Globus pallidus (tissue), 1 donor: ENCODE results near the gene CIROP.

Experiments used
- DNase-seq: peaks from one replicate; pipeline ENCODE4 v3.0.0-alpha.2; 2015; ENCODE audit warnings: low spot score

CIROP gene

DNA sequence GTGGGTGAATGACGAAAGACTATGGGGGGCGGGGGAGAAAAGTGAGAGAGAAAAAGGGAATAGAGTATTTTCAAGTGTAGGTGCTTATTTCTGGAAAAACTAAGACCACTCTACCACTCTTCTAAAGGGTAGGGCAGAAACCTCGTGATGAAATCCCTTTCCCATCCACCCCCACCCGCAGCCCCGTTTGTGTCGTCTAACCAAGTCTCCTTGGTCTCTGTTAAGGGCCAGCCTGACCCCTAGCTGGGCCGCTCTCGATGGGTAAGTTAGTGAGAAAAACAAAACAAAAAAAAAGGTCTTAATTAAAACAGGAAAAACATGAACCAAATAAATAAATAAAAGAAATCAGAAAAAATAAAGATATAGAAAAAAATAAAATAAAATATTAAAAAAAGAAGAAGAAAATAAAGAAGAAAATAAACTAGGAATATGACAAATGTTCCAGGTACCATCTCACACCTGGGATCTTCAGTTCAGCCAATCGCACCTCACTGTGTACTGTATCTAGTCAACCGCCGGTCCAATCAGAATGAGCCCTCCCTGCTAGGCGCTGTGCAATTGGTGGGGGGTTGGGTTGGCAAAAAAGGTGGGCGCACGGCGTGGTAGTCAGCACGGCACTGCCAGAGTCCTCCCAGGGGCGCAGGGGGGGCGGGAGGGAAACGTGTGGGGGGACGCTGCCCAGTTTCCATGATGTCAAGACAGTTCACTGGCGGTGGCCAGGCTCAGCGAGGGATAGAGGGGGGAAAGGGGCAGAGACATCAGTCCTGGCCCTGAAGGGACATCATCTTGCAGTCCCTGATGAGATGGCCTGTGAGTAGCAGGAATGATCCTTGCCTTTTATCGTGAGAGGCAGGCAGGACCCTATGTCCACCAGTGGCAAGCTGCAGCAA, 37.7 kb downstream of the CIROP start:
- no peak for DNase-seq

DNA sequence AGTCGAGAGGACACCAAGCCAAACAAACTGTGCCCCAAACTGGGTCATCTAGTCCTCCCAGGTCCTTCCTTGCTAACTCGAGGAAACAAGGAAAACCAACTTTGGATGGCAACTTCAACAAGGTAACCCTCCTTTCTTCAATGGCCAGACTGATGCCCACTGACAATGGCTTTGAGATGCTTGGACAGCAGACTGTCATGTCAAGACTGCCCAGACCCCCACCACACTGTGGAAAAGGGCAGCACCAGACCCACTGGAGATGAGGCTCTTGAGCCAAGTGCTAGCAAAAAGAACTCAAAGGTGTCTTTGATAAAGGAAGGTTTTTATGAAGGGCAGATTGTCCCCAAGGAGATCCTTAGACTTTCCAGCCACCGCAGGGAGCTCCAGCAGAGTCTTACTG, 38.4 kb downstream of the CIROP start:
- no peak for DNase-seq

GRCh38 chr14:23063601-23064000, 41.2 kb downstream of the CIROP start:
- no peak for DNase-seq

- no peak for DNase-seq
These were observed 42.8 kb downstream of the CIROP start for GRCh38 chr14:23062002-23062401.

DNA sequence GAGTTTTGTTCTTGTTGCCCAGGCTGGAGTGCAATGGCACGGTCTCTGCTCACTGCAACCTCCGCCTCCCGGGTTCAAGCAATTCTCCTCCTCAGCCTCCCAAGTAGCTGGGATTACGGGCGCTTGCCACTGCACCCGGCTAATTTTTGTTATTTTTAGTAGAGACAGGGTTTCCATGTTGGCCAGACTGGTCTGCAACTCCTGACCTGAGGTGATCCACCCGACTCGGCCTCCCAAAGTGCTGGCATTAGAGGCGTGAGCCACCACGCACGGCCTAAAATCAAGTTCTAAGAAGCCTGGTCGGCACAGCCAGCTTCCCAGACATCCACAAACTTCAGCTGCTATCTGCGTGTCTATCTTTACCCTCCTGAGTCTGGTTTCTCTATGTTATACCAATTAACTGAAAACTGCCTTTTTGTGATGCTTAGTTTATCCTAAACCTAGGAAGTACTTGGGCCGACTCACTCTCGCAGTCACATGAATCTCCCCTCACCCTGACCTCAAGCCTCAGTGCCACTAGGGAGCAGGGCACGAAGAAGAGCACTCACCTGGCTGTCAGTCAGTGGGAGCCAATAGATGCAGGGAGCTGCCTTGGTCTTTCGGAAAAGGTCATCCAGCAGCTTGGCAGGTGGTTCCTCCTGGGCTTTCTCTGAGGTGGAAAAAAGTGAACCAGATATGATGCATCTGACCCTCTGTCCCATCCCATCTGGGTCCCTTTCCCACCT, 44.1 kb downstream of the CIROP start:
- DNase-seq = no peak

GRCh38 chr14:23058654-23059504, 45.9 kb downstream of the CIROP start:
- no peak for DNase-seq

- peak; percentile 77 for DNase-seq
These were observed 46.8 kb downstream of the CIROP start for GRCh38 chr14:23057757-23058653.

GRCh38 chr14:23056956-23057756, 47.6 kb downstream of the CIROP start, which contains the start of gene CDH24:
Gene CDH24 (minus strand): TSS chr14:23057520. CDS start chr14:23055733, 1,787 bp downstream.
- DNase-seq = peak; percentile 54

- peak; percentile 57 for DNase-seq
These were observed 48.4 kb downstream of the CIROP start for GRCh38 chr14:23056145-23056955.

GRCh38 chr14:23055621-23056144, 49.1 kb downstream of the CIROP start:
- DNase-seq = peak; percentile 54

GRCh38 chr14:23055147-23055550, 49.6 kb downstream of the CIROP start:
- no peak for DNase-seq

GRCh38 chr14:23054000-23054811, 50.6 kb downstream of the CIROP start:
- DNase-seq = no peak

GRCh38 chr14:23053426-23053825, 51.4 kb downstream of the CIROP start:
- DNase-seq = no peak

- no peak for DNase-seq
These were observed 52.1 kb downstream of the CIROP start for GRCh38 chr14:23052671-23053070.

GRCh38 chr14:23052182-23052623, 52.6 kb downstream of the CIROP start:
- DNase-seq = no peak

- no peak for DNase-seq
These were observed 53.4 kb downstream of the CIROP start for GRCh38 chr14:23051141-23052057.
